ENCODE results near the gene SRF.

The SRF gene

DNA sequence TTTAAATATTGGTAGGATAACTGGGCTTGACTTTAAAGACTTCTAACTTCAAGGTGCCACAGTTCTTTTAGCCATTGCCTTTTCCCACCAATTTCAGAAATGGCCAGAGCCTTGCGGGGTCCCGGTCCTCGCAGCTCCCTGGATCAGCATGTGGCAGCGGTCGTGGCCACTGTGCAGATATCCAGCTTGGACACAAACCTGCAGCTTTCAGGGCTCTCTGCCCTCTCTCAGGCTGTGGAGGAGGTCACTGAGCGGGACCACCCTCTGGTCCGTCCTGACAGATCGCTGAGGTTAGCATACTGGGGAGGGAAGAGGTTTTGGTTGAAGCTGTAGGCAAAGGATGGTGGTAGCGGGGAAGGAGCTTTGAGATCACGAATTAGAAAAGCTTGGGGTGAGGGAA is 17.4 kb downstream of the SRF start:
- H3F3A ChIP-seq (ENCODE audit: low read depth): no peaks in the 10 kb centered on the region; the same call in 1 of the 2 replicates
- H3K9ac ChIP-seq (ENCODE audit: low read depth, low read length, poor library complexity, severe bottlenecking): no peak overlapping the region
- H3K36me3 ChIP-seq (ENCODE audit: insufficient read depth, low read length): peaks cover 16% of the 10 kb centered on the region; the same call in 1 of the 2 replicates
- H4K20me1 ChIP-seq (ENCODE audit: insufficient read depth, low read length, poor library complexity, severe bottlenecking): no peaks in the 10 kb centered on the region
- H3K4me1 ChIP-seq (ENCODE audit: insufficient read depth, low read length, poor library complexity, severe bottlenecking): peaks cover 26% of the 10 kb centered on the region
- TF ChIP-seq EZH2phosphoT487 (IDR thresholded peaks at IDR 0.05; ENCODE audit: borderline replicate concordance): no peak
- TF ChIP-seq, protein P1, sequence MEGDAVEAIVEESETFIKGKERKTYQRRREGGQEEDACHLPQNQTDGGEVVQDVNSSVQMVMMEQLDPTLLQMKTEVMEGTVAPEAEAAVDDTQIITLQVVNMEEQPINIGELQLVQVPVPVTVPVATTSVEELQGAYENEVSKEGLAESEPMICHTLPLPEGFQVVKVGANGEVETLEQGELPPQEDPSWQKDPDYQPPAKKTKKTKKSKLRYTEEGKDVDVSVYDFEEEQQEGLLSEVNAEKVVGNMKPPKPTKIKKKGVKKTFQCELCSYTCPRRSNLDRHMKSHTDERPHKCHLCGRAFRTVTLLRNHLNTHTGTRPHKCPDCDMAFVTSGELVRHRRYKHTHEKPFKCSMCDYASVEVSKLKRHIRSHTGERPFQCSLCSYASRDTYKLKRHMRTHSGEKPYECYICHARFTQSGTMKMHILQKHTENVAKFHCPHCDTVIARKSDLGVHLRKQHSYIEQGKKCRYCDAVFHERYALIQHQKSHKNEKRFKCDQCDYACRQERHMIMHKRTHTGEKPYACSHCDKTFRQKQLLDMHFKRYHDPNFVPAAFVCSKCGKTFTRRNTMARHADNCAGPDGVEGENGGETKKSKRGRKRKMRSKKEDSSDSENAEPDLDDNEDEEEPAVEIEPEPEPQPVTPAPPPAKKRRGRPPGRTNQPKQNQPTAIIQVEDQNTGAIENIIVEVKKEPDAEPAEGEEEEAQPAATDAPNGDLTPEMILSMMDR (conservative IDR thresholded peaks at IDR 0.05; ENCODE audit: low read length): no peak
- H3K79me2 ChIP-seq (ENCODE audit: insufficient read depth, low read length): peaks cover 19% of the 10 kb centered on the region
- no peaks in the 10 kb centered on the region for H3K9me2 ChIP-seq (replicated peaks; ENCODE audit: low read depth, low read length)
- H2AFZ ChIP-seq (ENCODE audit: low read length): no peak overlapping the region
- no peaks in the 10 kb centered on the region for H3K9me3 ChIP-seq (ENCODE audit: insufficient read depth, low read depth, low read length)
- no peak overlapping the region for H3K4me2 ChIP-seq (ENCODE audit: low read depth, low read length, poor library complexity, severe bottlenecking)
- H3K4me3 ChIP-seq (ENCODE audit: low read length, poor library complexity, severe bottlenecking): no peak overlapping the region
- no peaks in the 10 kb centered on the region for H3K27me3 ChIP-seq (ENCODE audit: insufficient read depth, low read length, poor library complexity, severe bottlenecking)

DNA sequence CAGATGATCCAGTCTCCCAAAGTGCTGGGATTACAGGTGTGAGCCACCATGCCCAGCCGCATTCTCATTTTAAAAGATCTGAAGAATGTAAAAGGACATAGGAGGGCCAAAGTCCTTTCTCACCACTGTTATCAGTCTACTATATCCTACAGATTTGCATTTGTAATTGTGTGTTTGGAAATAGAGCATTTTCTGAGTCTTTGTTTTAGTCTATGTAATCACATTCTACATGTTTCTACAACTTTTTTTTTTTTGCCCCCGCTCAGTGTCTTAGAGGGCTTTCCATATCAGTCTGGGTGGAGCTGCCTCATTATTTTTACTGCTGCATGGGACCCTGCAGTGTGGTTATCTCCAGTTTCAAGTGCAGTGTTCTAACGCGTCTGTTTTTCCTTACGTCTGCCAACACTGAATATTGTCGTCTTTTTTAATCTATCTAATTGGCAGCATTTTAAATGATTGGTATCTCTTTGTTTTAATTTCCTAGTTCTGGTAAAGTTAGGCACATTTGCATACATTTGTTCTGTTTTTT is 18.8 kb downstream of the SRF start:
- Histone ChIP-seq H3K9me2 (replicated peaks; ENCODE audit: low read depth, low read length) (no peaks in the 10 kb centered on the region), H3K79me2 (ENCODE audit: insufficient read depth, low read length) (peaks cover 10% of the 10 kb centered on the region; the same call in 1 of the 2 replicates), H3K9me3 (ENCODE audit: insufficient read depth, low read depth, low read length) (no peaks in the 10 kb centered on the region), H3K36me3 (ENCODE audit: insufficient read depth, low read length) (peaks cover 16% of the 10 kb centered on the region; the same call in 1 of the 2 replicates), H2AFZ (ENCODE audit: low read length) (no peak overlapping the region), H3K4me1 (ENCODE audit: insufficient read depth, low read length, poor library complexity, severe bottlenecking) (peaks cover 15% of the 10 kb centered on the region), H3K27me3 (ENCODE audit: insufficient read depth, low read length, poor library complexity, severe bottlenecking) (no peaks in the 10 kb centered on the region), H3K4me3 (ENCODE audit: low read length, poor library complexity, severe bottlenecking) (no peak overlapping the region), H3F3A (ENCODE audit: low read depth) (no peaks in the 10 kb centered on the region; the same call in 1 of the 2 replicates), H3K4me2 (ENCODE audit: low read depth, low read length, poor library complexity, severe bottlenecking) (no peak overlapping the region), H3K9ac (ENCODE audit: low read depth, low read length, poor library complexity, severe bottlenecking) (no peak overlapping the region), H4K20me1 (ENCODE audit: insufficient read depth, low read length, poor library complexity, severe bottlenecking) (no peaks in the 10 kb centered on the region)
- TF ChIP-seq, protein P1 (conservative IDR thresholded peaks at IDR 0.05; ENCODE audit: low read length): no peak
- no peak for TF ChIP-seq EZH2phosphoT487 (IDR thresholded peaks at IDR 0.05; ENCODE audit: borderline replicate concordance)

DNA sequence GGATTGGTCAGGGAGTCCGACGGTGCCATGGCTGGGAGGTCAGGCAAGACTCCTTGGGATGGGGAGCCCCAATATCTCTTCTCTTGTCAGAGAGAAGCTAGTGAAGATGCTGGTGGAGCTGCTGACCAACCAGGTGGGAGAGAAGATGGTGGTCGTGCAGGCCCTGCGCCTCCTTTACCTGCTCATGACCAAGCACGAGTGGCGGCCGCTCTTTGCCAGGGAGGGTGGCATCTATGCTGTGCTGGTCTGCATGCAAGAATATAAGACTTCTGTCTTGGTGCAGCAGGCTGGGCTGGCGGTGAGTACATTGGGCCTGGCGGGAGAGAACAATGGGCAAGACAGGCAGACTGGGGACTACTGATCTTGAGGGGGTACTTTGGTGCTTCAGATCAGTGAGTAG is 21.8 kb downstream of the SRF start:
- Histone ChIP-seq H3K36me3 (ENCODE audit: insufficient read depth, low read length) (peaks cover 4% of the 10 kb centered on the region; the same call in 1 of the 2 replicates), H3K9ac (ENCODE audit: low read depth, low read length, poor library complexity, severe bottlenecking) (no peak overlapping the region)
- TF ChIP-seq, protein P1 (conservative IDR thresholded peaks at IDR 0.05; ENCODE audit: low read length): no peak
- no peak for TF ChIP-seq EZH2phosphoT487 (IDR thresholded peaks at IDR 0.05; ENCODE audit: borderline replicate concordance)

More for the DNA sequence above, 21.8 kb downstream of the SRF start:
- H4K20me1 ChIP-seq (ENCODE audit: insufficient read depth, low read length, poor library complexity, severe bottlenecking): no peaks in the 10 kb centered on the region
- no peaks in the 10 kb centered on the region for H3K9me2 ChIP-seq (replicated peaks; ENCODE audit: low read depth, low read length)
- H3K9me3 ChIP-seq (ENCODE audit: insufficient read depth, low read depth, low read length): no peaks in the 10 kb centered on the region
- no peaks in the 10 kb centered on the region; the same call in 1 of the 2 replicates for H3F3A ChIP-seq (ENCODE audit: low read depth)
- no peaks in the 10 kb centered on the region for H3K4me1 ChIP-seq (ENCODE audit: insufficient read depth, low read length, poor library complexity, severe bottlenecking)
- H3K4me3 ChIP-seq (ENCODE audit: low read length, poor library complexity, severe bottlenecking): no peak overlapping the region
- H3K27me3 ChIP-seq (ENCODE audit: insufficient read depth, low read length, poor library complexity, severe bottlenecking): no peaks in the 10 kb centered on the region
- H2AFZ ChIP-seq (ENCODE audit: low read length): no peak overlapping the region
- H3K4me2 ChIP-seq (ENCODE audit: low read depth, low read length, poor library complexity, severe bottlenecking): no peak overlapping the region
- no peaks in the 10 kb centered on the region for H3K79me2 ChIP-seq (ENCODE audit: insufficient read depth, low read length)
